ENCODE measurements around the gene ACSM2A.
"Not testable (repeated sequence)": the region's sequence is repeated elsewhere in the genome, so short reads cannot be mapped to it uniquely, and the experiment has no call there.

GRCh38 chr16:20460313-20460712 is 9.0 kb downstream of the ACSM2A start:
- TF ChIP-seq CTCF (IDR thresholded peaks at IDR 0.05); POLR2A (IDR thresholded peaks at IDR 0.05); POLR2AphosphoS5 (IDR thresholded peaks at IDR 0.05; ENCODE audit: insufficient read depth in 1 of 2, low read depth in 1 of 2): not testable (repeated sequence)
